NCI-H345 treated with DMSO at 0.1 percent for 48 hours (cell line): ENCODE data around the gene CACNA1C.
"Not testable (repeated sequence)": the region's sequence is repeated elsewhere in the genome, so short reads cannot be mapped to it uniquely, and the experiment has no call there.

Experiments
- DNase-seq: peaks from one replicate; lab custom pipeline; 2025; ENCODE audit not compliant: unreplicated experiment; lab: John Stamatoyannopoulos, UW

CACNA1C gene

DNA sequence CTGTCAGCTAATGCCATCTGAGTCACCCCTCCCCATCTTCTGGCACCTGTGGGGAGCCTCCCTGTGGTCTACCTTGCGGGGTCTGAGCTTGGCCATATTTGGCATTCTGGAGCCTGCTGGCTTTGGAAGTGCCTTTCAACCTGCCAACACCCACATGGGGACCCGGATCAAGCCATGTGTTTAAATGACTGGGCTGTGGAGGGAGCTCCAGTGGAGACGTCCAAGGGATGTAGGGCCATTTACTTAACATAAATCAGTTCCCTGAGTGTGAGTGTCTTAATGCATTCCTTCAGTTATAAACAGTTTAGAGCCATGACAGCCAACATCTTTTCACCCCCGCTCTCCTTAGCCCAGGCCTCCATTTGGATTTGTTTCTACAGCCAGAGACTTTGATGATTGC lies 22.0 kb downstream of the CACNA1C start:
- no peak for DNase-seq

DNA sequence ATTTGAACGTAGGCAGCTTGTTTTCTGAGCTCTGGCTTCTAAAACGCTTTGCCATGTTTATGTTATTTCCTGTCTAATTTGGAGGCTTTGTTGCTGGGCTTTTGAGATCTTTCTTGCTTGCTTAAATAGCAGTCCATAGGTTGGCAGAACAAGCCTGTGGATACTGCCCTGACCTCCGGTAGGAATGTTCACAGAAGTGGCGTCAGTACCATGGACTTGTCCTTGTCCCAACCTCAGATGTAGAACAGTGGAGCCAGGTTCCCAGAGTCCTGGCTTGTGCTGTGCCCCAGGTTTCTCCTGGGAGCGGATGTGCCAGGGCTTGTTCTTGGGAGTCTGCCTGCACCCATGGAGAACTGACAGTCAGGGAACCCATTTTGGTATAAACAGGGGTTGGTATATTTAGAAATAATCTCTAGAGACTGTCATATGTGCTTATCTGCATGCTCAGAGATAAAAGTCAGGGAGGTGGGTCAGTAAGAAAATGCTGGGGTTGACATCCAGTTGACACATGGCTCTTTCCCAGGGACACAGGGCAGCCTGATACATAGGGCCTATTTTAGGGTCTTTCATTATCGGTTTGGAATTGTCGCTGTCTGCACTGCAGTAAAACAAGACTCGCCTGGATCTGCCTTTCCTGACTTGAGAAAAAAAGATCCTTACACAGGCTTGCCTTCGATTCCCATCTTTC lies 22.9 kb downstream of the CACNA1C start:
- no peak for DNase-seq

DNA sequence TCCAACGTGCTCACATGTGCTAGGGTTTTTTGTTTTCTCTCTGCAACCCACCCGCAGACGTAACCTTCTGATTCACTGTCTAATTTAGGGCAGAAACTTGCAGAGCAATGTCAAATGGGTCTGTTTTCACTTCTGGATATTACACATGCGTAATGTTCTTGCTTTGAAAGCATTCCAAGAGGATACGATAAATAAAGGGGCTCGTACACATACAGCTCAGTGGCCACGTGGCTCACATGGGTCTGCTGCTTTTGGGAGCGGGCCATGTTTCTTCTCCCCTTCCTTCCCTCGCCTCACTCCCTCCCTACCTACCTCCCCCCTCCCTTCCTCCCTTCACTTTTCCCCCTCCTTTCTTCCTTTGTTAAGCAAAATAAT lies 23.4 kb downstream of the CACNA1C start:
- no peak for DNase-seq

DNA sequence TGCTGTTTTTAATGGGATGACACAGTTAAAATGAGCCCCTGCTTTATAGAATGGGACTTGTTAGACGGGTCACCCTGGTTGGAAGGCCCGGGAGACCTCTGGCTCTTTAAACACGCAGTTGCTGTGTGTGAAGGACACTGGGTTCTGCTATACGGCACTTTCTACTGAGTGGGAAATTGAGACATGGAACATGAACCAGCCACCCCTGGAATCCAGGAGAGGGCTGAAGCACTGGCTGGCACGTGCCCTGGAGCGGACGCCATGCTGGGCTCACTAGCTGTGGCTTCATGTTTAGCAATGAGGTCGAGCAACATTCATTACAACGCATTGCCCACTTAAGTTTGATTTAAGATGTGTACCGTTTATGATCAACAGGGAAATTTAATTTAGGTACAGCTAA lies 23.9 kb downstream of the CACNA1C start:
- no peak for DNase-seq

DNA sequence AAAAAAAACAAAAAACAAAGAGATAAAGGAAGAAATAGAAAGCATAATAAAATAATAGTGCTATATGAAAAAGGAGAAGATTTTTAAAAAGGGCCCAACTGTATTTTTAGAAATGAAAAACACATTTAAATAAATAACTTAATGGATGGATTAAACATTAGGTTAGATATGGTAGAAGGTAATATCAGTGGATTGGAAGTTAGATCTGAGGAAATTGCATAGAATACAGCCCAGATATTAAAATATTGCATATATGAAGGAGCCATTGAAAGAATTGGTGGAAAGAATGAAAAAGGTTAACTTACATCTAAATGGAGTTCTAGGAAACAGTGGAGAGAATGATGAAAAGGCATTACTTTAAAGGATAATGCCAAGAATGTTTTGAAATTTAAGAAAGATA lies 27.8 kb downstream of the CACNA1C start:
- no peak for DNase-seq

DNA sequence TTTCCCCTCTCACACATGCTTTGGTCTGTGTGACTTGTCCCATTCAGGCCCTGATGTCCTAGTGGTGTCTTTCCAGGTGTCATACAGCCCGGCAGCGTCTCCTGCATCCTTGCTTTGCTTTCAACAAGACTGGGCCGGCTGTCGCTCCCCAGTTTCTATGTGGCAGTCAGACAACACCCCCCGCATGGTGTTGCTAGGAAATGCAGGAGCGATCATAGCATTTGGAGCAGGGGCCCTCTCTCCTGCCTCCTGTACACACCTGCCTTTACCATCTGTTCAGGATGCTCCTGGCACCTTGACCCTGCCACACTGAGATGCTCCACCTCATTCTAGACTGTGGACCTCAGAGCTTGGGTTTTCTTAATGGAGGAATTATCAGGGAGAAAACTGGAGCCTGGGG lies 29.5 kb downstream of the CACNA1C start:
- DNase-seq, result peak; percentile 16

DNA sequence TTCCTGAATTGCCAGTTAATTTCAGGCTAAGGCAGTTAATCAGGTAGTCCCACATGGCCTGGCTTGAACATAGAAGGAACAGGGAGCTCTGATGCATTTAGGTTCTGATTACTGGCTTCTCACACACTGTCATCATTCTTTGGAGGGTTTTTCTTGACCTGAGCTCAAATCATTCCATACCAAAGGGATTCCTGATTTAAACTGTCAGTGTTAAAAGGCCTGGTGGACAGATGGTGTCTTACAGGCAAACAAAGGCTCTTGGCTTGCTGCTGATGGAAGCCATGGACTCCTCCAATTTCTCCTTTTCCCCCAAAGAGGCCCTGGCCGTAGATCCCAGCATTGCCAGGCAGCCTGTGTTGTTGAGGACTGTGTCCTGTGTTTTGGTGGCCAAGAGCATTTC lies 30.2 kb downstream of the CACNA1C start:
- peak; percentile 55 for DNase-seq

DNA sequence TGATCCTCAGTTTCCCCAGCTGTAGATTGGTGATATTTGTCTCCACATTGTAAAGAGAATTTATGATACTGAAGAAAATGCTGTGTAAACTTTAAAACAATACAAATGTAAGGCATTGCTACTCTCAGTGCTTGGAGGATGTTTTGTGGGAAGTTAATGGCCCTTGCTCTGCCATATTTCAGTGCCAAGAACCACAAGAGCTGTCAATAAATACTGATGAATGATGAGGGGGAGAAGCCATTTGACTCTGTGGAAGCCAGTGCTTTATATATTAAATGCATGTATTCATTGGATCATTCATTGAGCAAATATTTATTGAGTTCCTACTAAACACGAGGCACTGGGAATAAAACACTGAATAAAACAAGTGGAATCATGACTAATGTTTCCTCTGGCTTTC lies 30.8 kb downstream of the CACNA1C start:
- peak; percentile 88 for DNase-seq

DNA sequence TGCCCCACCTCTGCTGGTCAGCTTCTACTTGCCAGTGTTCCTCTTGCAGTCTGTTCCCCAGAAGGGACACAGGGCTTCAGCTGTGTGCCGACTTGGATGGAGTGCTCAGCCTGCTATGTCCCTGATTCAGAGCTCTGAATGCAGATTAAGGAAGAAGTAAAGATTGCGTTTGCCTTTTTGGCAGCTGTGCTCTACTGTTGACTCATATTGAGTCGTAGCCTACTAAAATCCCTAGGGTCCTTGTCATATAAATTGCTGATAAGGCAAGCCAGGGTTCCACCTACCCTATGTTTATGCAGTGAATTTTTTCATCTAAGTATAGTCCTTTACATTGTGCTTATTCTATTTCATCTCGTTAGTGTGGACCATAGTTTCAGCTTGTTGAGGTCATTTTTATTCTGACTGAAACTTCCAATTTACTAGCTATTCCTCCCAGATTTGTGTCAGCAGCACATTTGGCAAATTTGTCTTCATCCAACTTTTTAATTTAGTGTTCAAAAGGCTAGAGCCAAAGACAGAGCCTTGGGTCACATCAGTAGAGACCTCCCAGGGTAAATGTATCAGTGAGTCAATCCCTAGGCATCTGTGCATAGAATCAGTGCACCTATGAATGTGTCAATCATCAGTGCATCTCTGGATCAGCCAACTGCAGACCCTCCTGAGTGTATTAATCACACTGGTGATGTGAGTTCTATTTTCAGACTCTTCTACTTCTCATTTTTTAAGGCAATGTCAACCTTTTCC lies 31.9 kb downstream of the CACNA1C start:
- peak; percentile 33 for DNase-seq

DNA sequence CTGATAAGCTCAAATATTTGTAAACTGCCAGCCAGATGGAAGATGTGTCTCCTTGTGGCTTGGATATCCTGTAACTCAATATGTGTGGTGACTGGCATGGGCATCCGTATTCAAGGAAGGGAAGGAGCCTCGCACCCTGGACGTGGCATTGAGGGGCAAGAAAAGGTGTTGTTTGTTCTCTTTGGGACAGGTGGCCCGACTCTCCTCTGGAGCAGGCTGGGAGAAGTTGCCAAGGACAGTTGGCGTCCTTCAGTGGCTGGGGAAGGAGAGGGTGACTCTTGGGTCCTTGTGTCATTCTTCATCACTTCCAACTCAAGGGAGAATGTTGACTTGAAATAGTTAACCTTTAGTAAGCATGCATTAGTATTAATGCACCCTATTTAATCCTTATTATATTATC lies 39.6 kb downstream of the CACNA1C start:
- DNase-seq, result no peak

DNA sequence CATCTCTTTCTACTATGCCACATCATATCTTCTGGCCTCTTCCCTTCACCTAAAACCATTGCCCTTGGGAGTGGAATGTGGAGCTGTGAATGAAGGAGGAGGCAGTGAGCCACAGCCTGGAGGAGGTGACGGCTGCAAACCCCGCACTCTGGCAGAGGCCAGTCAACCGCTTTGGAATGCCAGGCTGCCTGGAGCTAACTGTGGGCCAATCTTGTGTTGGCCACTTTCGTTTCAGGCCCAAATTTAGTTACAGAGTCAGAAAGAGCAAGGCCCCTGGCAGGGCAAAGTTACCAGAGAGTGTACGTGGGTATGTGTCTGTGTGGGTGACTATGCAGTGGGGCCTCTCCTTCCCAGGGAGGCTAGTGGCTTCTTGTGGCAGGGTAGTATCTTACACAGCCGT lies 40.1 kb downstream of the CACNA1C start:
- no peak for DNase-seq

DNA sequence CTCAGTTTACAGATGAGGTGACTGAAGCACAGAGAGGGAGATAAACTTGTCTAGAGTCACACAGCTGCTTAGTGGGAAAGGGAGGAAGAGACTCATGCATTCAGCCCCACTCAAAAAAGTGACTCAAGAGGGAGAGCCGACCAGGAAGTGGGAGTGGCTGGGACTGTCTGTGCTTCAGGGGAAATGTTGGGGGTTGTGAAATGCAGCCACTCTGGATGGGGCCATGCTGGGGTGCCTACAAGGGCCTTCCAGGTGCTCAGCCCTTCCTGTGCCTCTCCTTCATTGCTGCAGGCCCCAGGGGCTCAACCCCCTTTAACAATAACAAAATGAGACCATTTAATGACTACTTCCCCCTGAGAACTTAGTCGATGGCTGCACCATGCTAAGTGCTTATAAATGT lies 41.8 kb downstream of the CACNA1C start:
- DNase-seq, result no peak

DNA sequence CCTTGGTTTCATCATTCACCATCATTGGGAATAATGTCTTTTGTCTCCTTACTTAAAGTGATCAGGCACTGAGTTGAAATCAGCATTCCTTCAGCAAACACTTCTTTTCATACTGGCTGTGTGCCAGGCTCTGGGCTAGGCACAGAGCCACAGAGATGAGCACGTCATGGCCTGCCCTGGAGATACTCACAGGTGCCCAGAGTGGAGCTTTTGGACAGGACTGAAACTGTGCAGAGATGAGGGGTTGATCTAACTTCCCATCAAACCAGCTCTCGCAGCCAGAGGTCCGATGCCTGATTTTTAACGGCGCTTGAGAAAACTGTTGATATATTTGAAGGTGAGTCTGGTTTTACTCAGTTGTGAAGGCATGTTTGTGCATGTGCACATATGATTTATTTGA lies 43.1 kb downstream of the CACNA1C start:
- peak; percentile 7 for DNase-seq

DNA sequence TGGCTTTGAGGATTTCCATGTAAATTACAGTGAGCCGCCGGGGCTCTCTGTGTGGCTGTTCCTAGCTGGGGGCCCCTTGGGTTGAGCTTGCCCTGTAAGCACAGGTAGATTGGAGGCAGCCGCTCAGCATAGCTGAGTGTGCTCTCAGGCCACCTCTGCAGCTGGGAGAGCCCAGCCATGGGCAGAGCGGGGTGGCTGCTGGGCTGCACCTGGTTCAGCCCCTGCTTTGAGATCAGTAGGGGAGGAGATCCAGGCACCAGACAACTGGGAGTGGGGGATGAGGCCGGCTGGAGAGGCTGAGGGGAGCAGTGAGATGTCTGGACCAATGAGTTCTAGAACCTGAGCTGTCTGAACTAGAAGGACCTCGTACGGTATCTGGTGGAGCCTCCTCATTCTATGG lies 44.8 kb downstream of the CACNA1C start:
- DNase-seq, result no peak

DNA sequence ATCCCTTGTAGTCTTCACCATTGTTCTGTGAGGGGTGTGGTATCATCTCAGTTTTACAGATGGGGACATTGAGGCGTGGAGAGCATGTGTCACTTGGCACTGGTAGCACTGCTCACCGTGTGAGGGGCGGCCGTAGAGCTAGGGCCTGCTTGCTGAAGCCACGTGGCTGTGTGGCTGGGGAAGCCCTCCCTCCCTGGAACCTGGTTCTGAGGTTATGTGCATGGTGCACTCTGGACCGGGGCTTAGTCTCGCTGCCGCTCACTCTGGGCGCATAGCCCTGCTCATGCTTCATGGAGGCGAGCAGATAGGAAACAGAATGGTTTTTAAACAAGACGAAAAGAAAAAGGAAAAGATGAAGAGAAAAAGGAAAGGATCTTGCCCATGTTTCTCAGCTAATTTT lies 46.1 kb downstream of the CACNA1C start:
- no peak for DNase-seq

DNA sequence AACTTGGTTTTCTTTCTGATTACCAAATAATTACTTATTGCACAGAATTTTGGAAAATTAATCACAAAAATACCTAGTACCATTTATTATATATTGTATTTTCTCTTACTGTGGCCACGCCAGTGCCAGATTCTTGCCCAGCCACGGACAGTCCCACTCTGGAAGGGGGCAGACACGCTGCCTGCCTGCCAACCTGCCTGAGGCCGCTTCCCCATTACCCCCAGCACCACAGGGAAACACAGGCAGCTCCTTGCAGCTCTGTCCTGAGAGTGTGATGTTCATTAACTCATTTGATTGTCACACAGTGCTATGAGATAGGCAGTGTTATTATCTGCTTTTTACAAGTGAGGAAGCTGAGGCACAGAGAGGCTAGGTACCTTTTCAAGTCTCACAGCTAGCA lies 46.8 kb downstream of the CACNA1C start:
- DNase-seq, result no peak

DNA sequence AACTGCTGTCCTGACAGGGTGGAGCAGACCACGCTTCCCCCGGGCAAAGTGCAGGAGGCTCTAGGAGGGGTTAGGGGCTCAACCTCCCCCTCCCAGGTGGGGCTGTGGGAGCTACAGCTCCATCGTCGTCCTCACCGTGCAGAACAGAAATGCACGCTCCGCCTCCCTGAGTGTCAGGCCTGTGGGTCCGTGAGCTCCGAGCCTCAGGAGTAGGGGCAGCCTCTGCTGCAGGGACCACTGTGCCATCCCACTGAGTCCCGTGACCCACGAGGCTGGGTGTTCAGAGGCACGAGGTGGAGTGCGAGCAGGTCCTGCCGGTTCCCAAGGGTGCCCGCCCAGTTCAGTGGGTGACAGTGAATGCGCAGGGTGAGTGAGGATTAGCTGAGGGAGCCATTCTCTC lies 48.6 kb downstream of the CACNA1C start:
- no peak for DNase-seq

DNA sequence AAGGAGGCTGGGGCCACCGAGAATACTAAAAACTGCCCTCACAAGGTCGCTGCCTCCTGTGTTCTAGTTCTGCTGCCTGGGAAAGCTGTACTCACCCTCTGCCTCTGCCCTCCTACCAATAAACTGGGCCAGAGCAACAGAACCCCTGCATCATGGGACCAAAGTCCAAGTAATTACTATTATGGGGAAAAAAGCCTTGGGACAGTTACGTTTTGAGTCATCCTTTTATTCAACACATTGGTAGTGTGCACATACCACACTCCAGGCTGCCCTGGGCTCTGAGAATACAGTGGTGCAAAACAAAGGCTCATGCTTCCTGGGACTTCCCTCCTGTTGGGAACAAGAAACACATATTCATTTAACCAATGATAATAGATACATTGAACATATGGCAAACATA lies 49.0 kb downstream of the CACNA1C start:
- no peak for DNase-seq

DNA sequence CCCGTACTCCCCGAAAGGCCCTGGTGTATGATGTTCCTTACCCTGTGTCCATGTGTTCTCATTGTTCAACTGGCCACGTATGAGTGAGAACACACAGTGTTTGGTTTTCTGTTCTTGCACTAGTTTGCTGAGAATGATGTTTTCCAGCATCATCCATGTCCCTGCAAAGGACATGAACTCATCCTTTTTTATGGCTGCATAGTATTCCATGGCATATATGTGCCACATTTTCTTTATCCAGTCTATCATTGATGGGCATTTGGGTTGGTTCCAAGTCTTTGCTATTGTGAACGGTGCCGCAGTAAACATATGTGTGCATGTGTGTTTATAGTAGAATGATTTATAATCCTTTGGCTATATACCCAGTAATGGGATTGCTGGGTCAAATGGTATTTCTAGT lies 49.9 kb downstream of the CACNA1C start:
- DNase-seq, result not testable (repeated sequence)

DNA sequence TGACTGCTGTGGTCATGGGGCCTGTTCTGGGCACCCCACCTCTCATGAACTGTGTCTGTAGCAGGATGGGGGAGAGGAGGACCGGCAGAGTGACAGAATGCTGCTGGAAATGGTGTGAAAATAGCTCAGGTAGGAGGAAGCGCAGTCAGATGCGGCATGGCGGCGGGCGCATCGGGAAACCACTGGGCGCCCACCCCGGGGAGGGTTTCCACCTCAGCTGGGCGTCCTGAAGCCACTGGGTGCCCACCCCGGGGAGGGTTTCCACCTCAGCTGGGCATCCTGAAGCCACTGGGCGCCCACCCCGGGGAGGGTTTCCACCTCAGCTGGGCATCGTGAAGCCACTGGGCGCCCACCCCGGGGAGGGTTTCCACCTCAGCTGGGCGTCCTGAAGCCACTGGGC lies 52.6 kb downstream of the CACNA1C start:
- not testable (repeated sequence) for DNase-seq

DNA sequence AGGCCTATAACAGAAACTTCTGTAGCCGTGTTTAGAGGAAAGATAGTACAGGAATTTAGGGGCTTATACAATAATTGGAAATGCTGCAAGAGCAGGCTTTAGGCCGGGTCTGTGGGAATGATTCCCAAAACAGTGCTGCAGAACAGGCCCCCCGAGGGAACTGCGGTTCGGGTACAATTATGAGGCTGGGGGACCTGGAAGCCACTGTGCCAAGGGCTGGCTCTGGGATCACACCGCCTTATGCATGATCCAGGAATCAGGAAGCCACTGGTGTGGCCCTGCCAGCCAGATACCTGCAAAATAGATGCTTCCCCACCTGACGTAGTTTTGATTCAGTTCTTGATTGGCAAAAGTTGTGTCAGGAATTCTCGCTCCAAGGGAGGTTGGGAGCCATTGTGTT lies 55.4 kb downstream of the CACNA1C start:
- DNase-seq, result no peak

DNA sequence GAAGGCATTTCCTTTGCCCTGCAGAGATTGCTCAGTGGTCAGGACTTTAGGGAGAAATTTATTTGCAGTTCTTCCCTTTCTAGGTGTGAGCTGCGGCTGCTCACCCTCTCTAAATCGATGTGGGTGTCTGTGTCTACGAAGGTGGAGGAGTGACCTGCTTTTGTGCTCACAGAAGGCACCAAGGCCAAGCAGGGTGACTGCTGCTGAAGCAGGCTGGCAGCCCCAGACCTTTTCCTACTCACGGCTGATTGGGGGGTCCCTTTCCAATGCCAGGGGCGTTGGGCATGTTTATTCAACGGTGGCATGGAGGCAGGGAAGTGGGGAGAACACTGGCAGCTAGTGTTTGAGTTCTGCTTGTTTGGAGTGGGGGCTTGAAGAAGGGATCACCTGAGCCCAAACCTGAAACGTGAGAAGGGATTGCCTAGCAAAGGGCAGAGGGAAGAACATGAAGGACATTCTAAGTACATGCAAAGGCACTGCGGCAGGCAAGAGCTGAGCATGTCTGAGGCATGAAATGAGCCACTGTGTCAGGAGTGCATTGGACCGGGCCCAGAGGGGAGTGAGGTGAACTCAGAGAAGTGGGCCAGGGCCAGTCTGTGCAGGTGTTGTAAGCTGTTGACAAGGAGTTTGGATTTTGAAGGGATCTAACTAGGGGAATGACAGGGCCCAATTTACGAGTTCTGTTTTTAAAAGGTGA lies 56.3 kb downstream of the CACNA1C start:
- DNase-seq, result no peak
